Testis (tissue), 2 donors: Measurements from ENCODE around the gene SP2.

Source experiments
- POLR2A ChIP-seq: fragments of 450-650 bp; IDR thresholded peaks from one replicate; pipeline ENCODE4 v1.6.1; 2017; ENCODE audit warnings: antibody characterized with exemption, mild to moderate bottlenecking, moderate library complexity
- TF ChIP-seq, protein P1 (sequence below), 3 experiments: fragments of 450-650 bp in 2 of 3; fragments of 200-600 bp in 1 of 3; sonication (generic) in 1 of 3; IDR thresholded peaks; one replicate each; pipeline ENCODE4 v1.5.1; 2016 to 2019; ENCODE audit warnings: antibody characterized with exemption in 3 of 3, mild to moderate bottlenecking in 2 of 3, moderate library complexity in 1 of 3

DNA sequence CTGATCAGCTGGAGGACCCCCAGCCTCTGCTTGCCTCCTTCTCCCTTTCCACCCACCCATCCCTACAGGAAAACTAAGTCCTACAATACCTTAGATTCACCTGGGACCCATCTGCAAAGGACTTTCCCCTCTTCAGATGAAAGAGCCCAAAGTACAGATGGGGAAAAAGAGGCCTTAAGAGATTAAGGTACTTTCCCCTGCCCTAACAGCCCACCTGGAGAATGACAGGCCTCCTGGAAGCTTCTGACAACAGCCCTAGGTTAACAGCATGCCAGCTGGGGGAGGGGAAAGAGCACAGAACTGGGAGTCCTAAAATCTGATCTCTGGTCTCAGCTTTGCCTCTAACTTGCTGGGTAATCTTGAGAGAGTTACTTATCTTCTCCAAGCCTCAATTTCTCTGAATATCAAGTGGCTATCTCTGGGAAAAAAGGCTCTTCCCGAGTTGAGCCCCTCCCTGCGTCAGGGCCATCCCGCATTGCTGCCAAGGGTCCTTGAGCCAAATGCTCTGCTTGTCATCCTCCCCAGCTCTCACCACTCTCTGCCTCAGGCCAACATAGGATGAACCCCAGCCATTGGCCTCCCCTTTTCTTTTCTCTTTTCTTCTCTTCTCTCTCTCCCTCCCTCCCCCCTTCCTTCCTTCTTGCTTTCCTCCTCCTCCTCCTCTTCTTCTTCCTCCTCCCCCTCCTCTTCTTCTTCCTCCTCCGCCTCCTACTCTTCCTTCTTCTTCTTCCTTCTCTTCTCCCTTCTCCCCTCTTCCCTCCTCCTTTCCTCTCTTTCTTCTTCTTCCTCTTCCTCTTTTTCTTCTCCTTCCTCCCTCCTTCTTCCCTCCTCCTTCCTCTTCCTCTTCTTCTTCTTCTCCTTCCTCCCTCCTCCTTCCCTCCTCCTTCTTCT is 22.6 kb upstream of the SP2 start:
- TF ChIP-seq, protein P1, sequence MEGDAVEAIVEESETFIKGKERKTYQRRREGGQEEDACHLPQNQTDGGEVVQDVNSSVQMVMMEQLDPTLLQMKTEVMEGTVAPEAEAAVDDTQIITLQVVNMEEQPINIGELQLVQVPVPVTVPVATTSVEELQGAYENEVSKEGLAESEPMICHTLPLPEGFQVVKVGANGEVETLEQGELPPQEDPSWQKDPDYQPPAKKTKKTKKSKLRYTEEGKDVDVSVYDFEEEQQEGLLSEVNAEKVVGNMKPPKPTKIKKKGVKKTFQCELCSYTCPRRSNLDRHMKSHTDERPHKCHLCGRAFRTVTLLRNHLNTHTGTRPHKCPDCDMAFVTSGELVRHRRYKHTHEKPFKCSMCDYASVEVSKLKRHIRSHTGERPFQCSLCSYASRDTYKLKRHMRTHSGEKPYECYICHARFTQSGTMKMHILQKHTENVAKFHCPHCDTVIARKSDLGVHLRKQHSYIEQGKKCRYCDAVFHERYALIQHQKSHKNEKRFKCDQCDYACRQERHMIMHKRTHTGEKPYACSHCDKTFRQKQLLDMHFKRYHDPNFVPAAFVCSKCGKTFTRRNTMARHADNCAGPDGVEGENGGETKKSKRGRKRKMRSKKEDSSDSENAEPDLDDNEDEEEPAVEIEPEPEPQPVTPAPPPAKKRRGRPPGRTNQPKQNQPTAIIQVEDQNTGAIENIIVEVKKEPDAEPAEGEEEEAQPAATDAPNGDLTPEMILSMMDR (IDR thresholded peaks at IDR 0.05) = no peak
- TF ChIP-seq POLR2A = no peak
